Measurements from ENCODE around the gene DOCK4. TPM values are rescaled to one million over a fixed set of nuclear protein-coding genes. Genes with fewer than 3 reads are reported as not detected.

Gene DOCK4
- total and polyA plus RNA-seq, 3 donors from 2014 or later = 5.4 to 17.1 (median 12.4) TPM

GRCh38 chr7:111735661-111736551 lies 470.3 kb downstream of the DOCK4 start:
- peaks cover 18% of the 10 kb centered on the region for H3K4me1 ChIP-seq
- WGBS, 2 donors = 20 to 37% methylated on average over 11 of the region's 11 CpGs
- TF ChIP-seq POLR2A (IDR thresholded peaks at IDR 0.05) (no peak), CTCF (IDR thresholded peaks at IDR 0.05) (peak; percentile 84 to 92 (median 89))
- no peak overlapping the region for H3K4me3 ChIP-seq
- no peaks in the 10 kb centered on the region for H3K9me3 ChIP-seq
- no peaks in the 10 kb centered on the region for H3K36me3 ChIP-seq (ENCODE audit: low read depth, missing control alignments)
- H3K27me3 ChIP-seq = no peaks in the 10 kb centered on the region
- intact Hi-C loops (cut with DNase I; ENCODE audit: low total_unique reads) = no loop called here
- peak; percentile 84 for DNase-seq
- peak overlapping the region; percentile 21 to 42 for H3K27ac ChIP-seq

GRCh38 chr7:111734954-111735660 lies 471.1 kb downstream of the DOCK4 start:
- intact Hi-C loops (cut with DNase I; ENCODE audit: low total_unique reads) = no loop called here
- no peak for DNase-seq
- H3K27ac ChIP-seq = no peak overlapping the region

GRCh38 chr7:111732923-111733322 lies 473.3 kb downstream of the DOCK4 start:
- no peak for TF ChIP-seq POLR2A (IDR thresholded peaks at IDR 0.05)
- no peak for TF ChIP-seq CTCF (IDR thresholded peaks at IDR 0.05)
- Histone ChIP-seq H3K9me3 (no peaks in the 10 kb centered on the region), H3K27ac (no peak overlapping the region), H3K4me3 (no peak overlapping the region), H3K27me3 (no peaks in the 10 kb centered on the region), H3K36me3 (ENCODE audit: low read depth, missing control alignments) (no peaks in the 10 kb centered on the region), H3K4me1 (peaks cover 18% of the 10 kb centered on the region)
- intact Hi-C loops (cut with DNase I; ENCODE audit: low total_unique reads) = no loop called here
- 85 to 93% methylated on average over 4 of the region's 4 CpGs for WGBS, 2 donors
- no peak for DNase-seq

More at GRCh38 chr7:111734954-111735660, 471.1 kb downstream of the DOCK4 start:
- TF ChIP-seq POLR2A (IDR thresholded peaks at IDR 0.05) (no peak), CTCF (IDR thresholded peaks at IDR 0.05) (no peak)
- Histone ChIP-seq H3K4me1 (peaks cover 18% of the 10 kb centered on the region), H3K27me3 (no peaks in the 10 kb centered on the region), H3K9me3 (no peaks in the 10 kb centered on the region), H3K36me3 (ENCODE audit: low read depth, missing control alignments) (no peaks in the 10 kb centered on the region), H3K4me3 (no peak overlapping the region)
- 53 to 59% methylated on average over 4 of the region's 4 CpGs for WGBS, 2 donors

GRCh38 chr7:111730476-111731300 lies 475.5 kb downstream of the DOCK4 start:
- Histone ChIP-seq H3K27ac (no peak overlapping the region), H3K27me3 (no peaks in the 10 kb centered on the region), H3K9me3 (no peaks in the 10 kb centered on the region), H3K4me3 (no peak overlapping the region), H3K4me1 (peaks cover 6% of the 10 kb centered on the region), H3K36me3 (ENCODE audit: low read depth, missing control alignments) (no peaks in the 10 kb centered on the region)
- TF ChIP-seq POLR2A (IDR thresholded peaks at IDR 0.05) (no peak), CTCF (IDR thresholded peaks at IDR 0.05) (no peak)
- intact Hi-C loops (cut with DNase I; ENCODE audit: low total_unique reads) = no loop called here
- no peak for DNase-seq
- 89 to 92% methylated on average over 13 of the region's 13 CpGs for WGBS, 2 donors

All from testis (tissue), 3 donors.